Measurements from ENCODE around the gene KLHL29.

- TF ChIP-seq CTCF (IDR thresholded peaks at IDR 0.05; ENCODE audit: poor library complexity, severe bottlenecking) (no peak), RAD21 (conservative IDR thresholded peaks at IDR 0.05) (no peak), TAF1 (IDR thresholded peaks at IDR 0.05; ENCODE audit: low read depth) (no peak), EP300 (conservative IDR thresholded peaks at IDR 0.05; ENCODE audit: poor library complexity, severe bottlenecking) (no peak)
These were observed 162.7 kb downstream of the KLHL29 start for GRCh38 chr2:23547725-23548124.
